Measurements from ENCODE around the gene HNRNPM. TPM values are rescaled to one million over a fixed set of nuclear protein-coding genes. Genes with fewer than 3 reads are reported as not detected.

Gene HNRNPM
- total RNA-seq, 2 experiments from 2014 or later, result 248 to 265 TPM

- H3K27ac Mint-ChIP-seq, result no peak overlapping the region
- H3K36me3 Mint-ChIP-seq (ENCODE audit: low read depth), result peaks cover 84% of the 10 kb centered on the region
- POLR2A ChIA-PET, result no interaction called here
- no peak overlapping the region for H3K4me3 Mint-ChIP-seq
- H3K27me3 Mint-ChIP-seq, result no peaks in the 10 kb centered on the region
- H3K4me1 Mint-ChIP-seq, result peaks cover 57% of the 10 kb centered on the region
- DNase-seq, result no peak
- no peaks in the 10 kb centered on the region for H3K9me3 Mint-ChIP-seq
- CTCF ChIA-PET, result interaction anchor here (0.6 to 0.9 kb wide), 2 partner anchors 12 to 24 kb away, joined by 3 to 4 read pairs; no protein-coding TSS in a partner anchor
Measured at GRCh38 chr19:8468124-8468523, 23.3 kb downstream of the HNRNPM start.

DNA sequence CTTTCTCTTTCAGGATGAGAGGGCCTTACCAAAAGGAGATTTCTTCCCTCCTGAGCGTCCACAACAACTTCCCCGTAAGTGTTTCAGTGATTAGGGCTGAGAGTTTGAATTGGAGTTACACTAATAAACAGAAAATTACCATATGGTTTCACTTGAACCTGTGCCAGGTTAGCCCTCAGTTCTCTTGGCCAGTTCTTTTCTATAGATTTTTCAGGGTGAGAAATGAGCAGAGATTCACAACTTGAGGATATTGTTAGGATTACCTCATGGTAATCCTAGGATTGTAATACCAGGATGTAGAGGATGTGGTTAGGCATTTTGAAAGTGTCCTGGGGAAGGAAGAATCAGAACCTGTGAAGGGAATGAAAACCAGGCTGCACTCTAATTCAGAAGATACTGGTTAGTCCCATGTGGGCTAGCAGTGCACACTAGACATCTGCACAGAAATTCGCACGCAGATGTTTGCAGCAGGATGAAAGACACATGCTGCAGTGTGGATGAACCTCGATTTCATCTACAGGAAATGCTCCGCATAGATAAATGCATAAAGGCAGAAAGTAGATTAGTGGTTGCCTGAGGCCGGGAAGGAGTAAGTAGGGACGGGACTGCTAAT, 24.1 kb downstream of the HNRNPM start:
- Mint-ChIP-seq H3K27ac (peak overlapping the region; percentile 73), H3K4me3 (no peak overlapping the region), H3K36me3 (ENCODE audit: low read depth) (peaks cover 87% of the 10 kb centered on the region), H3K4me1 (peaks cover 64% of the 10 kb centered on the region), H3K9me3 (no peaks in the 10 kb centered on the region), H3K27me3 (no peaks in the 10 kb centered on the region)
- DNase-seq, result no peak
- ChIA-PET POLR2A (no interaction called here), CTCF (no interaction called here)

DNA sequence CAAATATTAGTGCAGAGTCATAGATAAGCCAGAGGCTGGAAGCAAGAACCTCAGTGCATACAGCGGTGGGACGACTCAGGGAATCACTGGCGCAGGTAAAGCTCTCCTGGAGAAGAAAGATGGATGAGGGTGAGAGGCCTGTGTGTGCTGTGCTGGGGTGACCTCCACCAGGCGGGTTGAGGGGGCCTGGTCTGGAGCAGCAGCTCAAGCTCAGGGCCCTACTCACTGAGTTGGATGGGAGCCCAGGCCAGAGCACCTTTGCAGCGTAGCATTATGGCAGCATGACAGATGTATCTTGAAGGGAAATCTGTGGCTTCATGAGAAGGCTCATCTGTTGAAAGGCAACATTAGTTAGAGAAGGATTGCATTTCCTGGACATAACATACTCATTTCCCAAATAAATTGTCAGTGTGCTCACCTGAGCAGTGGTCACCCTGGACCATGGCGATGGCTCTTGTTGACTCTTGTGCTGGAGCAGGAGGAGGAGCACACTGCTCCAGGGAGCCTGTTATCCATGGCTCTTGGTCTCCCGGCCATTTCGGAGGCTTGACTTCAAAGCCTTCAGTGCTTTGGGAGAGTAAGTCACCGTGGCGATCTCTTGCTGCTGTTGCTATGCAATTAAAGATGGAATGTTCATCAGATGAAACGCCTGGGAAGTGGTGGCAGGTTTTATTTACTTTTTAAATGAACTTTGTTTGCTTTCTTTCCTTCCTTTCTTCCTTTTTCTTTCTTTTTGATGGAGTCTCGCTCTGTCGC, 25.0 kb downstream of the HNRNPM start:
- no peak for DNase-seq
- no peaks in the 10 kb centered on the region for H3K27me3 Mint-ChIP-seq
- peaks cover 90% of the 10 kb centered on the region for H3K36me3 Mint-ChIP-seq (ENCODE audit: low read depth)
- ChIA-PET POLR2A (no interaction called here), CTCF (no interaction called here)
- no peak overlapping the region for H3K4me3 Mint-ChIP-seq
- H3K4me1 Mint-ChIP-seq, result peaks cover 70% of the 10 kb centered on the region
- no peak overlapping the region for H3K27ac Mint-ChIP-seq
- no peaks in the 10 kb centered on the region for H3K9me3 Mint-ChIP-seq

- H3K27me3 Mint-ChIP-seq, result no peaks in the 10 kb centered on the region
- H3K9me3 Mint-ChIP-seq, result no peaks in the 10 kb centered on the region
- no peak for DNase-seq
- peaks cover 82% of the 10 kb centered on the region for H3K36me3 Mint-ChIP-seq (ENCODE audit: low read depth)
- H3K4me3 Mint-ChIP-seq, result peak overlapping the region; percentile 12
- CTCF ChIA-PET, result interaction anchor here (0.6 to 1.0 kb wide), 3 partner anchors 47 to 979 kb away, joined by 3 read pairs; no protein-coding TSS in a partner anchor
- peaks cover 87% of the 10 kb centered on the region for H3K4me1 Mint-ChIP-seq
- POLR2A ChIA-PET, result no interaction called here
- peak overlapping the region; percentile 61 for H3K27ac Mint-ChIP-seq
Measured at GRCh38 chr19:8473648-8474476, 29.1 kb downstream of the HNRNPM start.

GRCh38 chr19:8475005-8475404, 30.2 kb downstream of the HNRNPM start:
- Mint-ChIP-seq H3K36me3 (ENCODE audit: low read depth) (peaks cover 76% of the 10 kb centered on the region), H3K9me3 (no peaks in the 10 kb centered on the region), H3K27me3 (no peaks in the 10 kb centered on the region), H3K27ac (no peak overlapping the region), H3K4me3 (no peak overlapping the region), H3K4me1 (peaks cover 82% of the 10 kb centered on the region)
- DNase-seq, result no peak
- ChIA-PET POLR2A (no interaction called here), CTCF (interaction anchor here (0.6 kb wide), 1 partner anchor 671 kb away, joined by 3 read pairs; no protein-coding TSS in a partner anchor)

DNA sequence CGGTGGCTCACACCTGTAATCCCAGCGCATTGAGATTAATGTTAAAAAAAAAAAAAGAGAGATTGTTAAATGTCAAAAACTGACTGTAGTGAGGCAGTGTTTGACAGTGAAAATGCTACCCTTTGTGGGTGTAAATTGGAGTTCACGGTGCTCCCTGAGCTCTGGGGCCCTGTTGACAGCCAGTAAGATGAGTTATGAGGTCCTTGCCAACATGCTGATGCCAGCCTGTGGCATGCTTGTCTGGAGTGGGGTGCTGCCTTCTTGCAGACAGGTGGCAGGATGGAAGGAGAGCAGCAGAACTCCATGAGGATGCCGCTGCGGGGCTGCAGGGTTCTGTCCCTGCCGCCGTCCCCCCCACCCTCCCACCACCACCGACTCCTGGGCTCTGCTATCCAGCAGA, 31.7 kb downstream of the HNRNPM start:
- Mint-ChIP-seq H3K4me3 (no peak overlapping the region), H3K4me1 (peaks cover 82% of the 10 kb centered on the region), H3K27me3 (no peaks in the 10 kb centered on the region), H3K27ac (no peak overlapping the region), H3K9me3 (no peaks in the 10 kb centered on the region), H3K36me3 (ENCODE audit: low read depth) (peaks cover 74% of the 10 kb centered on the region)
- ChIA-PET POLR2A (no interaction called here), CTCF (interaction anchor here (1.1 kb wide), 1 partner anchor 14 kb away, joined by 4 read pairs; no protein-coding TSS in a partner anchor)
- no peak for DNase-seq

- no peaks in the 10 kb centered on the region for H3K9me3 Mint-ChIP-seq
- no peak for DNase-seq
- H3K4me1 Mint-ChIP-seq, result peaks cover 85% of the 10 kb centered on the region
- H3K36me3 Mint-ChIP-seq (ENCODE audit: low read depth), result peaks cover 73% of the 10 kb centered on the region
- POLR2A ChIA-PET, result no interaction called here
- H3K4me3 Mint-ChIP-seq, result peak overlapping the region; percentile 10
- H3K27ac Mint-ChIP-seq, result peak overlapping the region; percentile 74
- CTCF ChIA-PET, result interaction anchor here (1.2 to 1.5 kb wide), 2 partner anchors 20 to 103 kb away, joined by 3 to 4 read pairs; no protein-coding TSS in a partner anchor
- no peaks in the 10 kb centered on the region for H3K27me3 Mint-ChIP-seq
Measured at GRCh38 chr19:8477889-8478288, 33.1 kb downstream of the HNRNPM start.

DNA sequence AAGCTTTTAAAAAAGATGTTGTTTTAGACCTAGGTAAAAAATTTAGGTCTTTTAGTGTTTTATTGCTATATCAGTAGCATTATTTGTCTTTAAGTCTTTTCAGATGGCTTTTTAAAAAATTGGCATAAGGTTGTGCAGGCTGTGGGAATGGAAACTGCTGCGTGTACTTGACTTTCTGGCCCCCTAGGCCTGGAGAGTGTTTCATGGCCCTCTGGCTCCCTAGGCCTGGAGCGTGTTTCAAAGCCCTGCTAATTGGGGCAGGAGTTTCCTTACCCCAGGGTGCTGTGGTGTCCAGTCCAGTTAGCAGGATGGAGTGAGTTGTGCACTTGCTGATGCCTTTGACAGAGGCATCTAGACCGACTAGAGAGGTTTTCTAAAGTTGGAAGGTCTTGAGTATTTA, 33.8 kb downstream of the HNRNPM start:
- CTCF ChIA-PET, result interaction anchor here (1.2 to 1.6 kb wide), 3 partner anchors 20 to 102 kb away, joined by 3 to 4 read pairs (median 3); no protein-coding TSS in a partner anchor
- no peaks in the 10 kb centered on the region for H3K27me3 Mint-ChIP-seq
- H3K4me3 Mint-ChIP-seq, result peak overlapping the region; percentile 20
- no peak for DNase-seq
- H3K36me3 Mint-ChIP-seq (ENCODE audit: low read depth), result peaks cover 71% of the 10 kb centered on the region
- POLR2A ChIA-PET, result no interaction called here
- no peaks in the 10 kb centered on the region for H3K9me3 Mint-ChIP-seq
- peaks cover 81% of the 10 kb centered on the region for H3K4me1 Mint-ChIP-seq
- H3K27ac Mint-ChIP-seq, result peak overlapping the region; percentile 74

- Mint-ChIP-seq H3K27ac (peak overlapping the region; percentile 67), H3K27me3 (no peaks in the 10 kb centered on the region), H3K36me3 (ENCODE audit: low read depth) (peaks cover 65% of the 10 kb centered on the region), H3K4me3 (no peak overlapping the region), H3K4me1 (peaks cover 75% of the 10 kb centered on the region), H3K9me3 (no peaks in the 10 kb centered on the region)
- ChIA-PET POLR2A (no interaction called here), CTCF (interaction anchor here (0.7 to 1.3 kb wide), 5 partner anchors 14 to 134 kb away, joined by 3 to 4 read pairs (median 4); partner anchors contain the start of gene MARCHF2)
- DNase-seq, result no peak
Measured at GRCh38 chr19:8481201-8481600, 36.4 kb downstream of the HNRNPM start.

GRCh38 chr19:8481616-8482015, 36.8 kb downstream of the HNRNPM start:
- no peaks in the 10 kb centered on the region for H3K27me3 Mint-ChIP-seq
- DNase-seq, result no peak
- H3K36me3 Mint-ChIP-seq (ENCODE audit: low read depth), result peaks cover 65% of the 10 kb centered on the region
- CTCF ChIA-PET, result interaction anchor here (0.7 to 1.3 kb wide), 3 partner anchors 17 to 134 kb away, joined by 4 read pairs; no protein-coding TSS in a partner anchor
- peaks cover 76% of the 10 kb centered on the region for H3K4me1 Mint-ChIP-seq
- no peak overlapping the region for H3K4me3 Mint-ChIP-seq
- H3K27ac Mint-ChIP-seq, result peak overlapping the region; percentile 67
- POLR2A ChIA-PET, result no interaction called here
- no peaks in the 10 kb centered on the region for H3K9me3 Mint-ChIP-seq

DNA sequence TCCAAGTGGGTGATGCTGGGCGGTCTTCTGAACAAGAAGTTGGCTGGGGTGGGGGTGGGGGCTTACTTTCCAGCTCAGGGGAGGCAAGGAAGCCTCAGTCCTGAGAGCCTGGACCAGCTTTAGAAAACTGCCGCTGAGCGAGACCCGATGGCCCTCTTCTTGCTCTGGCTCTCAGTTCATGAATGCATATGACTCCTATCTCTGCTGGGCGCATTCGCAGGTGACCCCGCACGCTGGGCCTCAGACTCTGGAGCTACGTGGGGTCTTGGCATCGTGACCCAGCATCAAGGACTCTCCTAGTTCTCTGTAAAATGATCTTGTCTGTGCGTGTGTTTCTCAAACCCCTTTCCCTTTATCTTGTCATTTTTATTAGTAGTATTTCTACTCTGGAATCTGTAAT, 37.9 kb downstream of the HNRNPM start:
- Mint-ChIP-seq H3K9me3 (no peaks in the 10 kb centered on the region), H3K27ac (peak overlapping the region; percentile 68), H3K4me1 (peaks cover 77% of the 10 kb centered on the region), H3K36me3 (ENCODE audit: low read depth) (peaks cover 68% of the 10 kb centered on the region), H3K27me3 (no peaks in the 10 kb centered on the region), H3K4me3 (no peak overlapping the region)
- DNase-seq, result no peak
- CTCF ChIA-PET, result interaction anchor here (1.4 kb wide), 1 partner anchor 104 kb away, joined by 3 read pairs; no protein-coding TSS in a partner anchor
- POLR2A ChIA-PET, result no interaction called here

- no peak for DNase-seq
- no peaks in the 10 kb centered on the region for H3K27me3 Mint-ChIP-seq
- H3K4me3 Mint-ChIP-seq, result no peak overlapping the region
- CTCF ChIA-PET, result interaction anchor here (1.0 to 1.4 kb wide), 2 partner anchors 15 to 103 kb away, joined by 3 to 4 read pairs; no protein-coding TSS in a partner anchor
- H3K27ac Mint-ChIP-seq, result peak overlapping the region; percentile 68
- peaks cover 77% of the 10 kb centered on the region for H3K4me1 Mint-ChIP-seq
- H3K9me3 Mint-ChIP-seq, result no peaks in the 10 kb centered on the region
- POLR2A ChIA-PET, result no interaction called here
- H3K36me3 Mint-ChIP-seq (ENCODE audit: low read depth), result peaks cover 67% of the 10 kb centered on the region
Measured at GRCh38 chr19:8483165-8483564, 38.4 kb downstream of the HNRNPM start.
